Activated naive CD4-positive, alpha-beta T cell treated with anti-CD3 and anti-CD28 coated beads for 36 hours (primary cell): ENCODE data around the gene GSKIP. TPM values are rescaled to one million over a fixed set of nuclear protein-coding genes. Genes with fewer than 3 reads are reported as not detected.
"Not testable (repeated sequence)": the region's sequence is repeated elsewhere in the genome, so short reads cannot be mapped to it uniquely, and the experiment has no call there.

Experiments used
- CTCF ChIA-PET: fragments of 350-600 bp; sonication (Branson Sonifier 250); formaldehyde crosslinking; loops from one replicate; lab custom pipeline; 2021; ENCODE audit warnings: antibody characterized with exemption; lab: Charles Lee
- DNase-seq: peaks from one replicate; pipeline ENCODE4 v3.0.0-alpha.2; 2020
- H3K27ac Mint-ChIP-seq: one replicate; pipeline ENCODE4 v1.8.0; 2021; ENCODE audit warnings: mild to moderate bottlenecking, mixed read lengths
- H3K27me3 Mint-ChIP-seq: one replicate; pipeline ENCODE4 v1.8.0; 2021; ENCODE audit warnings: low read depth, mixed read lengths
- H3K36me3 Mint-ChIP-seq: one replicate; pipeline ENCODE4 v1.8.0; 2021; ENCODE audit warnings: low read depth, mixed read lengths
- H3K4me1 Mint-ChIP-seq: one replicate; pipeline ENCODE4 v1.8.0; 2021; ENCODE audit warnings: low read depth, mixed read lengths
- H3K4me3 Mint-ChIP-seq: one replicate; pipeline ENCODE4 v1.8.0; 2021; ENCODE audit warnings: mild to moderate bottlenecking, moderate library complexity, mixed read lengths
- H3K9me3 Mint-ChIP-seq: one replicate; pipeline ENCODE4 v1.8.0; 2021; ENCODE audit warnings: mixed read lengths
- intact Hi-C: fragments of 100-400 bp; cut with micrococcal nuclease; formaldehyde crosslinking; loops from one replicate; pipeline ENCODE4 v1.15.1; 2023
- total RNA-seq, 2 experiments: library from RNA; stranded (reverse); gene quantifications; one replicate each; pipeline ENCODE4 v1.2.3, GENCODE V29; 2021

The GSKIP gene
- 10 to 100 TPM; 17.8 to 20.4 TPM for total RNA-seq

GRCh38 chr14:96362965-96363750 is at the start of gene GSKIP, which contains the start of gene ATG2B:
GSKIP (plus strand) TSS chr14:96363526; CDS start chr14:96382248, 18,722 bp downstream.
ATG2B (minus strand) TSS chr14:96363341; CDS start chr14:96362976, 365 bp downstream.
- H3K27me3 Mint-ChIP-seq: no peaks in the 10 kb centered on the region
- H3K4me1 Mint-ChIP-seq: peaks cover 54% of the 10 kb centered on the region
- H3K4me3 Mint-ChIP-seq: peak within 1 kb of the TSS; percentile 92
- intact Hi-C loops: loop anchor here (1.0 to 10.0 kb wide), 6 partner anchors 28 to 1208 kb away; partner anchors contain the start of genes DICER1, PAPOLA and VRK1
- peaks cover 7% of the 10 kb centered on the region for H3K36me3 Mint-ChIP-seq
- H3K9me3 Mint-ChIP-seq: no peaks in the 10 kb centered on the region
- H3K27ac Mint-ChIP-seq: peak within 1 kb of the TSS; percentile 84
- DNase-seq: peak; percentile 97
- CTCF ChIA-PET: interaction anchor here (0.7 kb wide), 1 partner anchor 21 kb away, joined by 3 read pairs; no protein-coding TSS in a partner anchor

- Mint-ChIP-seq H3K36me3 (peaks cover 25% of the 10 kb centered on the region), H3K27ac (no peak overlapping the region), H3K4me1 (no peaks in the 10 kb centered on the region), H3K4me3 (no peak overlapping the region), H3K27me3 (no peaks in the 10 kb centered on the region), H3K9me3 (no peaks in the 10 kb centered on the region)
- no peak for DNase-seq
- intact Hi-C loops: no loop called here
- CTCF ChIA-PET: no interaction called here
These were observed 47.2 kb upstream of the GSKIP start for GRCh38 chr14:96316087-96316486.

GRCh38 chr14:96318836-96319235 is 44.5 kb upstream of the GSKIP start:
- Mint-ChIP-seq H3K36me3 (peaks cover 28% of the 10 kb centered on the region), H3K27ac (no peak overlapping the region), H3K9me3 (no peaks in the 10 kb centered on the region), H3K4me3 (no peak overlapping the region), H3K27me3 (no peaks in the 10 kb centered on the region), H3K4me1 (no peaks in the 10 kb centered on the region)
- CTCF ChIA-PET: no interaction called here
- no peak for DNase-seq
- intact Hi-C loops: no loop called here

GRCh38 chr14:96320605-96321004 is 42.7 kb upstream of the GSKIP start:
- CTCF ChIA-PET: no interaction called here
- H3K4me1 Mint-ChIP-seq: no peaks in the 10 kb centered on the region
- H3K4me3 Mint-ChIP-seq: no peak overlapping the region
- H3K27ac Mint-ChIP-seq: no peak overlapping the region
- H3K27me3 Mint-ChIP-seq: no peaks in the 10 kb centered on the region
- intact Hi-C loops: no loop called here
- DNase-seq: no peak
- H3K36me3 Mint-ChIP-seq: peaks cover 22% of the 10 kb centered on the region
- H3K9me3 Mint-ChIP-seq: no peaks in the 10 kb centered on the region

- peaks cover 13% of the 10 kb centered on the region for H3K36me3 Mint-ChIP-seq
- H3K27me3 Mint-ChIP-seq: no peaks in the 10 kb centered on the region
- no peak overlapping the region for H3K4me3 Mint-ChIP-seq
- CTCF ChIA-PET: no interaction called here
- no peaks in the 10 kb centered on the region for H3K4me1 Mint-ChIP-seq
- H3K27ac Mint-ChIP-seq: no peak overlapping the region
- H3K9me3 Mint-ChIP-seq: no peaks in the 10 kb centered on the region
- no peak for DNase-seq
- intact Hi-C loops: no loop called here
These were observed 39.1 kb upstream of the GSKIP start for GRCh38 chr14:96324219-96324618.

GRCh38 chr14:96338551-96338950 is 24.8 kb upstream of the GSKIP start:
- H3K27ac Mint-ChIP-seq: no peak overlapping the region
- H3K36me3 Mint-ChIP-seq: peaks cover 18% of the 10 kb centered on the region
- no peaks in the 10 kb centered on the region for H3K4me1 Mint-ChIP-seq
- DNase-seq: no peak
- H3K27me3 Mint-ChIP-seq: no peaks in the 10 kb centered on the region
- CTCF ChIA-PET: no interaction called here
- no peak overlapping the region for H3K4me3 Mint-ChIP-seq
- intact Hi-C loops: no loop called here
- no peaks in the 10 kb centered on the region for H3K9me3 Mint-ChIP-seq

GRCh38 chr14:96341323-96341722 is 22.0 kb upstream of the GSKIP start:
- intact Hi-C loops: no loop called here
- Mint-ChIP-seq H3K27me3 (no peaks in the 10 kb centered on the region), H3K36me3 (peaks cover 18% of the 10 kb centered on the region), H3K9me3 (no peaks in the 10 kb centered on the region), H3K27ac (no peak overlapping the region), H3K4me1 (no peaks in the 10 kb centered on the region), H3K4me3 (no peak overlapping the region)
- DNase-seq: no peak
- CTCF ChIA-PET: no interaction called here

GRCh38 chr14:96345669-96346068 is 17.7 kb upstream of the GSKIP start:
- H3K4me1 Mint-ChIP-seq: peaks cover 14% of the 10 kb centered on the region
- no peak overlapping the region for H3K4me3 Mint-ChIP-seq
- no peaks in the 10 kb centered on the region for H3K9me3 Mint-ChIP-seq
- intact Hi-C loops: no loop called here
- no peak overlapping the region for H3K27ac Mint-ChIP-seq
- CTCF ChIA-PET: no interaction called here
- no peak for DNase-seq
- H3K27me3 Mint-ChIP-seq: no peaks in the 10 kb centered on the region
- H3K36me3 Mint-ChIP-seq: peaks cover 17% of the 10 kb centered on the region

GRCh38 chr14:96347957-96348356 is 15.4 kb upstream of the GSKIP start:
- intact Hi-C loops, H3K4me3 Mint-ChIP-seq, H3K9me3 Mint-ChIP-seq, DNase-seq, H3K27ac Mint-ChIP-seq, H3K27me3 Mint-ChIP-seq, CTCF ChIA-PET: not testable (repeated sequence)
- peaks cover 11% of the 10 kb centered on the region for H3K36me3 Mint-ChIP-seq
- peaks cover 16% of the 10 kb centered on the region for H3K4me1 Mint-ChIP-seq

- Mint-ChIP-seq H3K9me3 (peaks cover under 1% of the 10 kb centered on the region), H3K27ac (no peak overlapping the region), H3K4me3 (no peak overlapping the region), H3K36me3 (peaks cover 16% of the 10 kb centered on the region), H3K27me3 (no peaks in the 10 kb centered on the region), H3K4me1 (peaks cover 16% of the 10 kb centered on the region)
- intact Hi-C loops: no loop called here
- DNase-seq: peak; percentile 9
- CTCF ChIA-PET: interaction anchor here (1.1 kb wide), 1 partner anchor 22 kb away, joined by 3 read pairs; no protein-coding TSS in a partner anchor
These were observed 13.8 kb upstream of the GSKIP start for GRCh38 chr14:96349286-96350075.

- Mint-ChIP-seq H3K4me3 (no peak overlapping the region), H3K4me1 (peaks cover 20% of the 10 kb centered on the region), H3K36me3 (peaks cover 16% of the 10 kb centered on the region), H3K27me3 (no peaks in the 10 kb centered on the region), H3K27ac (no peak overlapping the region), H3K9me3 (peaks cover 3% of the 10 kb centered on the region)
- intact Hi-C loops: no loop called here
- no peak for DNase-seq
- CTCF ChIA-PET: no interaction called here
These were observed 11.3 kb upstream of the GSKIP start for GRCh38 chr14:96351986-96352385.

- peaks cover 22% of the 10 kb centered on the region for H3K4me1 Mint-ChIP-seq
- peaks cover 3% of the 10 kb centered on the region for H3K9me3 Mint-ChIP-seq
- no peak overlapping the region for H3K27ac Mint-ChIP-seq
- H3K27me3 Mint-ChIP-seq: no peaks in the 10 kb centered on the region
- CTCF ChIA-PET: interaction anchor here (0.6 kb wide), 1 partner anchor 29 kb away, joined by 5 read pairs; no protein-coding TSS in a partner anchor
- intact Hi-C loops: no loop called here
- DNase-seq: no peak
- peaks cover 16% of the 10 kb centered on the region for H3K36me3 Mint-ChIP-seq
- H3K4me3 Mint-ChIP-seq: no peak overlapping the region
These were observed 10.6 kb upstream of the GSKIP start for GRCh38 chr14:96352708-96353107.
